Memory B cell (primary cell): ENCODE measurements around the gene STXBP2.
A peak's percentile ranks its signal among the peaks of the same experiment; 100 is the strongest.

ENCODE experiments used
- ATAC-seq: fragments of 150-1000 bp; cut with Tn5 transposase; 2 replicates; pipeline ENCODE4 v1.10.0; 2021; ENCODE audit warnings: low read depth, mild to moderate bottlenecking, moderate library complexity
- DNase-seq, 2 donors: peaks; one replicate each; pipeline ENCODE4 v3.0.0; 2022; ENCODE audit warnings: low spot score in 2 of 2
- H3K27ac Mint-ChIP-seq: one replicate; pipeline ENCODE4 v1.8.0; 2022; ENCODE audit warnings: mild to moderate bottlenecking, moderate library complexity, mixed read lengths
- H3K27me3 Mint-ChIP-seq: one replicate; pipeline ENCODE4 v1.8.0; 2022; ENCODE audit warnings: mixed read lengths
- H3K36me3 Mint-ChIP-seq: one replicate; pipeline ENCODE4 v1.8.0; 2022; ENCODE audit warnings: mild to moderate bottlenecking, mixed read lengths
- H3K4me1 Mint-ChIP-seq: one replicate; pipeline ENCODE4 v1.8.0; 2022; ENCODE audit warnings: mixed read lengths
- H3K4me3 Mint-ChIP-seq: one replicate; pipeline ENCODE4 v1.8.0; 2022; ENCODE audit warnings: mild to moderate bottlenecking, moderate library complexity, mixed read lengths
- H3K9me3 Mint-ChIP-seq: one replicate; pipeline ENCODE4 v1.8.0; 2022; ENCODE audit warnings: mixed read lengths

Gene STXBP2

GRCh38 chr19:7645656-7646425 lies 8.9 kb downstream of the STXBP2 start:
- Mint-ChIP-seq H3K36me3 (peaks cover 12% of the 10 kb centered on the region), H3K9me3 (no peaks in the 10 kb centered on the region), H3K4me1 (peaks cover 7% of the 10 kb centered on the region), H3K27me3 (no peaks in the 10 kb centered on the region), H3K4me3 (no peak overlapping the region), H3K27ac (peak overlapping the region; percentile 15)
- DNase-seq (no peak), ATAC-seq (no peak)

- Mint-ChIP-seq H3K27me3 (no peaks in the 10 kb centered on the region), H3K36me3 (peaks cover 12% of the 10 kb centered on the region), H3K4me1 (peaks cover 7% of the 10 kb centered on the region), H3K4me3 (no peak overlapping the region), H3K9me3 (no peaks in the 10 kb centered on the region), H3K27ac (no peak overlapping the region)
- no peak for ATAC-seq
- DNase-seq: no peak
These were observed 9.5 kb downstream of the STXBP2 start for GRCh38 chr19:7646426-7646700.

GRCh38 chr19:7647156-7647555 lies 10.2 kb downstream of the STXBP2 start:
- Mint-ChIP-seq H3K4me1 (peaks cover 9% of the 10 kb centered on the region), H3K27me3 (no peaks in the 10 kb centered on the region), H3K9me3 (no peaks in the 10 kb centered on the region), H3K27ac (no peak overlapping the region), H3K36me3 (peaks cover 12% of the 10 kb centered on the region), H3K4me3 (no peak overlapping the region)
- DNase-seq (no peak), ATAC-seq (no peak)

GRCh38 chr19:7648265-7649014 lies 11.5 kb downstream of the STXBP2 start:
- Mint-ChIP-seq H3K27ac (no peak overlapping the region), H3K9me3 (no peaks in the 10 kb centered on the region), H3K36me3 (peaks cover 12% of the 10 kb centered on the region), H3K27me3 (no peaks in the 10 kb centered on the region), H3K4me1 (peaks cover 11% of the 10 kb centered on the region), H3K4me3 (no peak overlapping the region)
- ATAC-seq (no peak), DNase-seq (no peak)

GRCh38 chr19:7650148-7650547 lies 13.2 kb downstream of the STXBP2 start:
- Mint-ChIP-seq H3K27me3 (no peaks in the 10 kb centered on the region), H3K4me1 (peaks cover 11% of the 10 kb centered on the region), H3K27ac (no peak overlapping the region), H3K4me3 (no peak overlapping the region), H3K36me3 (peaks cover 8% of the 10 kb centered on the region), H3K9me3 (no peaks in the 10 kb centered on the region)
- ATAC-seq (no peak), DNase-seq (no peak)

GRCh38 chr19:7652061-7652641 lies 15.2 kb downstream of the STXBP2 start:
- Mint-ChIP-seq H3K27ac (peak overlapping the region; percentile 45), H3K27me3 (no peaks in the 10 kb centered on the region), H3K4me1 (peaks cover 7% of the 10 kb centered on the region), H3K4me3 (peak overlapping the region; percentile 80), H3K36me3 (peaks cover 2% of the 10 kb centered on the region), H3K9me3 (no peaks in the 10 kb centered on the region)
- DNase-seq (peak; percentile 83 to 85), ATAC-seq (peak; percentile 95)

GRCh38 chr19:7654401-7654800 lies 17.5 kb downstream of the STXBP2 start:
- DNase-seq (no peak), ATAC-seq (no peak)
- Mint-ChIP-seq H3K36me3 (no peaks in the 10 kb centered on the region), H3K4me3 (no peak overlapping the region), H3K4me1 (peaks cover 11% of the 10 kb centered on the region), H3K27ac (no peak overlapping the region), H3K27me3 (no peaks in the 10 kb centered on the region), H3K9me3 (no peaks in the 10 kb centered on the region)

GRCh38 chr19:7655581-7655980 lies 18.7 kb downstream of the STXBP2 start:
- Mint-ChIP-seq H3K27me3 (no peaks in the 10 kb centered on the region), H3K36me3 (no peaks in the 10 kb centered on the region), H3K4me3 (no peak overlapping the region), H3K27ac (no peak overlapping the region), H3K9me3 (no peaks in the 10 kb centered on the region), H3K4me1 (peaks cover 11% of the 10 kb centered on the region)
- DNase-seq: no peak
- no peak for ATAC-seq

GRCh38 chr19:7657131-7657751 lies 20.3 kb downstream of the STXBP2 start:
- no peak for DNase-seq
- H3K27me3 Mint-ChIP-seq: no peaks in the 10 kb centered on the region
- ATAC-seq: no peak
- H3K4me1 Mint-ChIP-seq: peaks cover 9% of the 10 kb centered on the region
- no peaks in the 10 kb centered on the region for H3K36me3 Mint-ChIP-seq
- peak overlapping the region; percentile 91 for H3K27ac Mint-ChIP-seq
- H3K9me3 Mint-ChIP-seq: no peaks in the 10 kb centered on the region
- H3K4me3 Mint-ChIP-seq: no peak overlapping the region

GRCh38 chr19:7658219-7658686 lies 21.3 kb downstream of the STXBP2 start:
- peak overlapping the region; percentile 91 for H3K27ac Mint-ChIP-seq
- H3K36me3 Mint-ChIP-seq: no peaks in the 10 kb centered on the region
- H3K4me3 Mint-ChIP-seq: peak overlapping the region; percentile 83
- no peaks in the 10 kb centered on the region for H3K27me3 Mint-ChIP-seq
- peak in 1 of 2 donors; percentile 68 for DNase-seq
- H3K4me1 Mint-ChIP-seq: peaks cover 4% of the 10 kb centered on the region
- peak; percentile 100 for ATAC-seq
- no peaks in the 10 kb centered on the region for H3K9me3 Mint-ChIP-seq

GRCh38 chr19:7661744-7662538 lies 25.0 kb downstream of the STXBP2 start:
- Mint-ChIP-seq H3K4me1 (peaks cover 4% of the 10 kb centered on the region), H3K36me3 (no peaks in the 10 kb centered on the region), H3K27me3 (peaks cover 5% of the 10 kb centered on the region), H3K27ac (no peak overlapping the region), H3K4me3 (no peak overlapping the region), H3K9me3 (no peaks in the 10 kb centered on the region)
- ATAC-seq (no peak), DNase-seq (no peak)

GRCh38 chr19:7662657-7663056 lies 25.7 kb downstream of the STXBP2 start:
- no peak overlapping the region for H3K27ac Mint-ChIP-seq
- H3K4me1 Mint-ChIP-seq: peaks cover 4% of the 10 kb centered on the region

GRCh38 chr19:7663706-7664105 lies 26.8 kb downstream of the STXBP2 start:
- ATAC-seq (no peak), DNase-seq (no peak)
- Mint-ChIP-seq H3K4me1 (no peaks in the 10 kb centered on the region), H3K9me3 (no peaks in the 10 kb centered on the region), H3K36me3 (no peaks in the 10 kb centered on the region), H3K27me3 (peaks cover 7% of the 10 kb centered on the region), H3K4me3 (no peak overlapping the region), H3K27ac (no peak overlapping the region)

More at GRCh38 chr19:7662657-7663056, 25.7 kb downstream of the STXBP2 start:
- H3K4me3 Mint-ChIP-seq: no peak overlapping the region
- ATAC-seq (no peak), DNase-seq (no peak)
- no peaks in the 10 kb centered on the region for H3K36me3 Mint-ChIP-seq
- H3K9me3 Mint-ChIP-seq: no peaks in the 10 kb centered on the region
- H3K27me3 Mint-ChIP-seq: peaks cover 7% of the 10 kb centered on the region
